ENCODE data around the gene FHL3.

Gene FHL3, protein sequence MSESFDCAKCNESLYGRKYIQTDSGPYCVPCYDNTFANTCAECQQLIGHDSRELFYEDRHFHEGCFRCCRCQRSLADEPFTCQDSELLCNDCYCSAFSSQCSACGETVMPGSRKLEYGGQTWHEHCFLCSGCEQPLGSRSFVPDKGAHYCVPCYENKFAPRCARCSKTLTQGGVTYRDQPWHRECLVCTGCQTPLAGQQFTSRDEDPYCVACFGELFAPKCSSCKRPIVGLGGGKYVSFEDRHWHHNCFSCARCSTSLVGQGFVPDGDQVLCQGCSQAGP

DNA sequence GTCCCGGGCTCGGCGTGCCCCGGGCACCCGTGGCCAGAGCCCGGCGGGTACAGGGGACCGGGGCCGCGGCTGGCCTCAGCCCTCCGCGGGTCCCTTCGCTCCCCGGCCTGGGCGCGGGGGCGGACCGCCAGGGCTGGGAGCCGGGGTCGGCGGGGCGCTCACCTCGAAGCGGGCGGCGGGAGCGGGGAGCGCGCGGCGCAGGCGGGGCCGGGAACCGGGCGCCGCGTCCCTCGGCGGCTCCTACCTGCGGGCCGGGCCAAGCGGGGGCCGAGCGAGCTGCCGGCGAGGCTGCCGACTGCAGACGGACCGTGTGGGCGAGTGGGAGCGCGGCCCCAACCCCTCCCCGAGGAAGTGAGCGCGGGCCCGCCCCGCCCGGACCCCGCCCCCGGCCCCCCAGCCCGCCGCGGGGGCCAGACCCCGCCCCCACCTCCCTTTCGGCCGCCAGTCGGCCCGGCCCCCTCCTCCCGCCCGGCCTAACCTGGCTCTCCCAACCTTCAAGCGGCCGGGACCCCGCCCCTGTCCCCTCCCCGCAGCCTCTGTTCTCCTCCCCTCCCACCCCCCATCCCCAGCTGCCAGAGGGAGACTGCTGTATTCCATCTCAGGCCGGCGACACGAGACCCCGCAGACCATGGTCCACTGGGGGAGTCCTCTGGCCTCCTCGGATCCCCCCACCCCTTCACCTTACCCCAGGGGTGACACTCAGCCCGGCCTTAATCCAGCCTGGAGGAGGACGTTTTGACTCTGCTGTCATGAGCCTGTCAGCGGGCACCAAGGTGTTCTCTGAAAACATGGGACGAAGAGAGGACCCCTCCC lies at the start of gene FHL3:
TSS of gene FHL3 (minus strand) at position 320 of the 813 bp plus-strand sequence. CDS start 6,102 bp downstream, outside the sequence.
- Histone ChIP-seq H3K27me3 (ENCODE audit: insufficient read depth, low read depth, severe bottlenecking) (no peaks in the 10 kb centered on the region), H3K27ac (peak within 1 kb of the TSS; percentile 74), H3K36me3 (no peaks in the 10 kb centered on the region; the same call in 1 of the 2 replicates), H3K4me3 (ENCODE audit: low read depth, low read length) (peak within 1 kb of the TSS; percentile 53), H3K9me3 (ENCODE audit: severe bottlenecking) (no peaks in the 10 kb centered on the region)
- TF ChIP-seq CTCF (IDR thresholded peaks at IDR 0.05; ENCODE audit: low read depth, low read length), result no peak
- DNase-seq, result peak; percentile 89

DNA sequence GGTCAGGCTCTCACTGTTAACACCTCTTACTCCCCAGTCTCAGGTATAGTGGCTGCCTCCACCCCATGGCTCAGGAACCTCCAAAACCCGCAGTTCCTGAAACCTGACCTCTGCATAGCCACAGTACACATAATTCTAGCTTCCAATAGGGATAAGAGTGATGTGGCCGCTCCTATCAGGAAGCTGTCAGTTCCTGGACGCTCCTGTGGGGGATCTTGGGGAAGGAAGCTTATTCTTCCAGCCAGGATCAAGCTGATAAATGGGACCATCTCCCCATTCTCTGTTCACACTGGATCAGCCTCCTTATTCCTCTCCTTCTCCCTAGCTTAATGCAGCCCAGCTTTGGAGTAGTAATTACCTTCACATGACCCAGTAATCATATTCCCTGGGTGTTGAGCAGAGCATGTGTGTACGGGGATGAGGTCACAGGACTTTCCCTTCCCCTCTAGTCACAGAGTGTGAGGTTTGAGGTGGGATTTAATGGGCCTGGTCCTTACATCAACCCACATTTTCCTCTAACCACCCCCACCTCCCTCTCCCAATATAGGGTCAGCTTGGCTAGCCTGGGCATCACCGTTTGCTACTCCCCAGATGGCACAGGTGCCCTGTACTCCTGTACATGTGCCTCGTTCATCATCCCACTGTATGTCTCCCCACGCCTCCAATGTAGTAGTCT lies 48.2 kb upstream of the FHL3 start:
- TF ChIP-seq CTCF (IDR thresholded peaks at IDR 0.05; ENCODE audit: low read depth, low read length), result no peak
- H3K27me3 ChIP-seq (ENCODE audit: insufficient read depth, low read depth, severe bottlenecking), result peaks cover 3% of the 10 kb centered on the region
- DNase-seq, result no peak
- H3K27ac ChIP-seq, result no peak overlapping the region
- no peak overlapping the region for H3K4me3 ChIP-seq (ENCODE audit: low read depth, low read length)
- H3K36me3 ChIP-seq, result no peaks in the 10 kb centered on the region
- no peaks in the 10 kb centered on the region for H3K9me3 ChIP-seq (ENCODE audit: severe bottlenecking)

GRCh38 chr1:38052750-38053415 lies 47.6 kb upstream of the FHL3 start:
- no peak overlapping the region for H3K4me3 ChIP-seq (ENCODE audit: low read depth, low read length)
- TF ChIP-seq CTCF (IDR thresholded peaks at IDR 0.05; ENCODE audit: low read depth, low read length), result no peak
- DNase-seq, result no peak
- no peaks in the 10 kb centered on the region for H3K9me3 ChIP-seq (ENCODE audit: severe bottlenecking)
- no peak overlapping the region for H3K27ac ChIP-seq
- H3K27me3 ChIP-seq (ENCODE audit: insufficient read depth, low read depth, severe bottlenecking), result peaks cover 3% of the 10 kb centered on the region
- H3K36me3 ChIP-seq, result no peaks in the 10 kb centered on the region

DNA sequence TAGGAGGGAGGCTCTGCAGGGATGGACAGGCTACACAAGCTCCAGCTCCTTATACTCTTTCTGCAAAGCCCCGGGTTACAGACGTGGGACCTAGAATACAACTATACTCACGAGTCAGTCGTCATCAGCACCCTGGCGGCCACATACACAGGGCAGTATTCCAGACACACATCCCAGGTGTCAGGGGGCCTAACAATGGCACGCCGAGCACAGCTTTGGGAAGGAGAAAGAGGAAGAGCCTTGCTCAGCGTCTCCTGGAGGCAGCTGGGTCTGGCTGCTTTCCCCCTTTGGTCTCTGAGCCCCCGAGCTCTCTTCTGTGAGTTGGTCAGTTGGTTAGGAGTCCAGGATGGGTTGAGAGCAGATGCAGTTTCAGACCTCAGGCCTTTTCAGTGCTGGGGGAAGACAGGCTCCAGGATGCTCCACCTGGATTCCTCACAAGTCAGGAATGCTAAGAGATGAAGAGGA lies 45.8 kb upstream of the FHL3 start:
- H3K9me3 ChIP-seq (ENCODE audit: severe bottlenecking), result no peaks in the 10 kb centered on the region
- H3K27ac ChIP-seq, result no peak overlapping the region
- no peak for TF ChIP-seq CTCF (IDR thresholded peaks at IDR 0.05; ENCODE audit: low read depth, low read length)
- peaks cover 9% of the 10 kb centered on the region for H3K27me3 ChIP-seq (ENCODE audit: insufficient read depth, low read depth, severe bottlenecking)
- H3K4me3 ChIP-seq (ENCODE audit: low read depth, low read length), result no peak overlapping the region
- DNase-seq, result no peak
- H3K36me3 ChIP-seq, result no peaks in the 10 kb centered on the region

GRCh38 chr1:38050397-38051078 lies 45.2 kb upstream of the FHL3 start:
- Histone ChIP-seq H3K27me3 (ENCODE audit: insufficient read depth, low read depth, severe bottlenecking) (peaks cover 12% of the 10 kb centered on the region), H3K9me3 (ENCODE audit: severe bottlenecking) (no peaks in the 10 kb centered on the region), H3K4me3 (ENCODE audit: low read depth, low read length) (no peak overlapping the region), H3K36me3 (no peaks in the 10 kb centered on the region), H3K27ac (no peak overlapping the region)
- DNase-seq, result peak; percentile 72
- TF ChIP-seq CTCF (IDR thresholded peaks at IDR 0.05; ENCODE audit: low read depth, low read length), result no peak
